Measurements from ENCODE around the gene FAM43A.

The FAM43A gene

GRCh38 chr3:194685718-194686413, at the start of gene FAM43A:
TSS of gene FAM43A (plus strand) at chr3:194685883. CDS start at chr3:194686827, 944 bp downstream.
- in situ Hi-C loops (cut with MboI; ENCODE audit: low sequenced_read_pairs), result no loop called here

GRCh38 chr3:194637066-194637465, 48.6 kb upstream of the FAM43A start:
- in situ Hi-C loops (cut with MboI; ENCODE audit: low sequenced_read_pairs), result no loop called here

GRCh38 chr3:194637541-194638400, 47.9 kb upstream of the FAM43A start:
- in situ Hi-C loops (cut with MboI; ENCODE audit: low sequenced_read_pairs), result no loop called here

GRCh38 chr3:194638991-194639605, 46.6 kb upstream of the FAM43A start:
- in situ Hi-C loops (cut with MboI; ENCODE audit: low sequenced_read_pairs), result no loop called here

GRCh38 chr3:194640829-194641228, 44.9 kb upstream of the FAM43A start:
- in situ Hi-C loops (cut with MboI; ENCODE audit: low sequenced_read_pairs), result no loop called here

GRCh38 chr3:194642769-194643168, 42.9 kb upstream of the FAM43A start:
- in situ Hi-C loops (cut with MboI; ENCODE audit: low sequenced_read_pairs), result no loop called here

- in situ Hi-C loops (cut with MboI; ENCODE audit: low sequenced_read_pairs), result no loop called here
These were observed 37.9 kb upstream of the FAM43A start for GRCh38 chr3:194647747-194648146.

- in situ Hi-C loops (cut with MboI; ENCODE audit: low sequenced_read_pairs), result no loop called here
These were observed 31.2 kb upstream of the FAM43A start for GRCh38 chr3:194654443-194654842.

- in situ Hi-C loops (cut with MboI; ENCODE audit: low sequenced_read_pairs), result no loop called here
These were observed 28.2 kb upstream of the FAM43A start for GRCh38 chr3:194657439-194657838.

- in situ Hi-C loops (cut with MboI; ENCODE audit: low sequenced_read_pairs), result no loop called here
These were observed 27.0 kb upstream of the FAM43A start for GRCh38 chr3:194658477-194659242.

GRCh38 chr3:194659778-194660177, 25.9 kb upstream of the FAM43A start:
- in situ Hi-C loops (cut with MboI; ENCODE audit: low sequenced_read_pairs), result no loop called here

- in situ Hi-C loops (cut with MboI; ENCODE audit: low sequenced_read_pairs), result no loop called here
These were observed 24.3 kb upstream of the FAM43A start for GRCh38 chr3:194661374-194661773.

GRCh38 chr3:194661946-194662345, 23.7 kb upstream of the FAM43A start:
- in situ Hi-C loops (cut with MboI; ENCODE audit: low sequenced_read_pairs), result no loop called here

GRCh38 chr3:194664857-194665256, 20.8 kb upstream of the FAM43A start:
- in situ Hi-C loops (cut with MboI; ENCODE audit: low sequenced_read_pairs), result no loop called here

GRCh38 chr3:194667363-194667762, 18.3 kb upstream of the FAM43A start:
- in situ Hi-C loops (cut with MboI; ENCODE audit: low sequenced_read_pairs), result no loop called here

GRCh38 chr3:194671511-194671899, 14.2 kb upstream of the FAM43A start:
- in situ Hi-C loops (cut with MboI; ENCODE audit: low sequenced_read_pairs), result no loop called here

- in situ Hi-C loops (cut with MboI; ENCODE audit: low sequenced_read_pairs), result no loop called here
These were observed 13.5 kb upstream of the FAM43A start, which contains the start of gene LSG1 for GRCh38 chr3:194671900-194672808. TSS of gene LSG1 (minus strand) at chr3:194672191. CDS start at chr3:194672162, 29 bp downstream.

- in situ Hi-C loops (cut with MboI; ENCODE audit: low sequenced_read_pairs), result no loop called here
These were observed 12.8 kb upstream of the FAM43A start for GRCh38 chr3:194672876-194673275.

GRCh38 chr3:194673761-194674160, 11.9 kb upstream of the FAM43A start:
- in situ Hi-C loops (cut with MboI; ENCODE audit: low sequenced_read_pairs), result no loop called here

All from hTERT RPE-1 (cell line).